SJCRH30 (cell line): ENCODE measurements around the gene FAM78A. TPM values are rescaled to one million over a fixed set of nuclear protein-coding genes. Genes with fewer than 3 reads are reported as not detected.

Source experiments
- DNase-seq, 2 experiments: peaks; one replicate each; pipeline ENCODE4 v3.0.0-alpha.2; 2015 to 2020
- H3K27ac ChIP-seq: fragments of 250-450 bp; sonication (Bioruptor Pico); 2 replicates; pipeline ENCODE4 v1.5.1; 2020; ENCODE audit warnings: mild to moderate bottlenecking, moderate library complexity
- H3K27me3 ChIP-seq: fragments of 250-450 bp; sonication (Bioruptor Pico); 2 replicates; pipeline ENCODE4 v1.5.1; 2020; ENCODE audit warnings: mild to moderate bottlenecking, moderate library complexity
- H3K36me3 ChIP-seq: fragments of 250-450 bp; sonication (Bioruptor Pico); 2 replicates; pipeline ENCODE4 v1.5.1; 2020; ENCODE audit warnings: mild to moderate bottlenecking, moderate library complexity
- H3K4me1 ChIP-seq: fragments of 250-450 bp; sonication (Bioruptor Pico); 2 replicates; pipeline ENCODE4 v1.5.1; 2020; ENCODE audit warnings: mild to moderate bottlenecking, moderate library complexity
- H3K4me3 ChIP-seq: fragments of 250-450 bp; sonication (Bioruptor Pico); 2 replicates; pipeline ENCODE4 v1.5.1; 2020; ENCODE audit warnings: mild to moderate bottlenecking, moderate library complexity
- H3K9me3 ChIP-seq: fragments of 250-450 bp; sonication (Bioruptor Pico); replicated peaks from 2 replicates; pipeline ENCODE4 v1.5.1; 2020; ENCODE audit warnings: mild to moderate bottlenecking, moderate library complexity
- total RNA-seq: library from RNA; depleted of rRNA; stranded (reverse); fragments of >200 nt; shearing (Covaris generic); gene quantifications from 2 replicates; pipeline ENCODE4 v1.2.3, GENCODE V29; 2014

The FAM78A gene
- total RNA-seq, 1 experiment from 2014 or later = 2.4 TPM

DNA sequence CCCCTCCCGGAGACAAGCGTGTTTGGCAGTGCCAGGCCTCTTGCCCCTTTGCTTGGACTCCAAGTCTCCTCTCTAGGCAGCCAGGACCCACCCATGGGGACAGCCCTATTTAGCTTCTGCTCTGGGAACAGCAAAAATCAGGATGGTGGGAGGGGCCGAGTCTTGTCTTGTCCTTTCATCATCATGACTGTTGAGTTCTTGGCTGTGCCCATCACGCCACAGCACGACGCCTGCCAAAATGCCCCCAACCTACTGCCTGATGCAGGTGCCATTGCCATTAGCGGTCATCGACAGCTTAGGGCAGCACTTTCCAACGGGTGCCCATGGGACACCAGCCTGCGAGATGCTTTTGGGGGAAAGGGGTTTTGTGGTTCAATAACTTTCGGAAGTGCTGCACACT lies 32.1 kb upstream of the FAM78A start:
- DNase-seq = no peak
- Histone ChIP-seq H3K9me3 (no peaks in the 10 kb centered on the region), H3K27me3 (no peaks in the 10 kb centered on the region; the same call in 1 of the 2 replicates), H3K36me3 (no peaks in the 10 kb centered on the region), H3K27ac (no peak overlapping the region), H3K4me1 (peaks cover 8% of the 10 kb centered on the region), H3K4me3 (no peak overlapping the region)

DNA sequence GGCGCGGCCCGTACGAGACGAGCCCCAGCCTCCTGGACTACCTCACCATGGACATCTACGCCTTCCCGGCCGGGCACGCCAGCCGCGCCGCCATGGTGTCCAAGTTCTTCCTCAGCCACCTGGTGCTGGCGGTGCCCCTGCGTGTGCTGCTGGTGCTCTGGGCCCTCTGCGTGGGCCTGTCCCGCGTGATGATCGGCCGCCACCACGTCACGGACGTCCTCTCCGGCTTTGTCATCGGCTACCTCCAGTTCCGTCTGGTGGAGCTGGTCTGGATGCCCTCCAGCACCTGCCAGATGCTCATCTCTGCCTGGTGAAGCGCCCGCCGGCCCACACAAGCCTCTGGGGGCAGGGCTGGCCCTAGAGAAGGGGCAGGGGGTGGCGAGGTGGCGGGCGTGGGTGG lies 31.7 kb upstream of the FAM78A start:
- Histone ChIP-seq H3K4me3 (no peak overlapping the region), H3K36me3 (no peaks in the 10 kb centered on the region), H3K9me3 (no peaks in the 10 kb centered on the region), H3K27me3 (no peaks in the 10 kb centered on the region; the same call in 1 of the 2 replicates), H3K4me1 (peaks cover 8% of the 10 kb centered on the region), H3K27ac (no peak overlapping the region)
- no peak for DNase-seq

GRCh38 chr9:131306397-131307004 lies 30.2 kb upstream of the FAM78A start:
- DNase-seq = no peak
- Histone ChIP-seq H3K9me3 (no peaks in the 10 kb centered on the region), H3K27ac (no peak overlapping the region), H3K4me3 (no peak overlapping the region), H3K4me1 (peaks cover 17% of the 10 kb centered on the region), H3K27me3 (no peaks in the 10 kb centered on the region), H3K36me3 (no peaks in the 10 kb centered on the region)

DNA sequence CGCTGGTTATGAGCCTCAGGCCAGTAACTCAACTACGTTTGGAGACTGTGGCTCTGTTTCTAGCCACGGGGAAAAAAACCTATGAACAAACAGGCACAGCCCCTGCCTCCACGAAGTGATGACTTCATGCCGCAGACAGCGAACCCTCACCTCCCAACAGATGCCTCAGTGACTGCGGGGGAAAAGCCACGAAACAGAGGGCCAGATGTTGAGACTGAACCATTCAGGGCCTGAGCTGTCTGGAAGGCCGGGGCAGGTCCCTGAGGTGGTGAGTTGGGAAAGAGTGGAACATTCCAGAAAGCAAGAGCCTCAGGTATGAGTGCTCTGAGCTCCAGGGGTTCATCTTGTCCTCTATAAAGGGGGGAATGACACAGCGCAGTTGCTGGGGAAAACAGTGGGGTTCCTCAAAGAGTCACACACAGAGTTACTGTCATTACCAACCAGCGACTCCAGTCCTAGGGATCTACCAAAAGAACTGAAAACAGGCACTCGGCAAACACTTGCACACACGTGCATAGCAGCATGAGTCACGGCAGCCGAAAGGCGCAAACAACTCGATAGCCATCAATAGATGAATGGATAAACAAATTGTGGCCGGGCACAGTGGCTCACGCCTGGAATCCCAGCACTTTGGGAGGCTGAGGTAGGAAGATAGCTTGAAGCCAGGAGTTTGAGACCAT lies 28.5 kb upstream of the FAM78A start:
- peaks cover 17% of the 10 kb centered on the region for H3K4me1 ChIP-seq
- no peak overlapping the region for H3K4me3 ChIP-seq
- peak; percentile 36 to 45 for DNase-seq
- no peak overlapping the region for H3K27ac ChIP-seq
- no peaks in the 10 kb centered on the region for H3K36me3 ChIP-seq
- H3K9me3 ChIP-seq = no peaks in the 10 kb centered on the region
- H3K27me3 ChIP-seq = no peaks in the 10 kb centered on the region

DNA sequence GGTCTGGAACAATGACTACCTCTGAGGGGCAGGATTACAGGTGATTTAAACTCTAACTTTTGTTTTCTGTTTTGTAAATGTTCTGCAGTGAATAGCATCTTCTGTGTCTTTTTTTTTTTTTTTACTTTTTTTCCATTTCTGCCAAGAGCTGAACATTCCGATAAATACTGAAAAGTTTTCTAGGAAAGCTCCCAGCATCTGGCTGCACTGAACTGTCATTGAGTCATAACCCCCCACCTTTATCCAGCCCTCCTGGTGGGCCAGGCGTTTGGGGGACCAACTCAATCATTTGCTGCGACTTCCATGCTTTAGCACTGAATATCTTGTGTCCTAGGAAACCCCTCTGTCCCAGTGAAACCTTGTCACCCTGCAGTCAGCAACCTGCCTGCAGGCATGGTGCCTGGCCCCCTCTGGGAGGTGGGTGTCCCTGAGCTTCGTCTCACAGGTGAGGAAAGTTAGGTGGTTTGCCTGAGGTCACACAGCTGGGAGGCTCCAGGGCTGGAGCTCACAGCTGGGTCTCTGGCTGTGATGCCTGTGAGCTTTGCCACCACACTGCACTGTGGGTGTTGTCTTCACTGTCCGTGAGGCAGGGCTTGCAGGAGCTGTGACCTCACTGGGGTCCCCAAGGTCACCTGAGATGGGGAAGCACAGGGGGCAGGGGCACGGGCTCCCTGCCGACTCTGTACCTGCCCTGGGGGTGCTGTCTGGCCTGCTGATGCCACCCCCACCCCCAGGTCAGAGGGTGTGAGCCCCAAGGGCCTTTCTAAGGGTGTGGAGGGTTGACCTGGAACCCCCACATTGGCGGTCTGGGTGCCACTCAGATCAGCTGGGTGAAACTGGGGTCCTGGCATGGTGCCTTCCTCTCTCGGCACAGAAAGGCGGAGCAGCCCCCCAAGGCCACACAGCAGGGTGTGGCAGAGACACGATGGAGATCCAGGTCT lies 27.3 kb upstream of the FAM78A start:
- Histone ChIP-seq H3K4me1 (peaks cover 18% of the 10 kb centered on the region), H3K27me3 (no peaks in the 10 kb centered on the region), H3K4me3 (no peak overlapping the region), H3K36me3 (no peaks in the 10 kb centered on the region), H3K27ac (no peak overlapping the region), H3K9me3 (no peaks in the 10 kb centered on the region)
- no peak for DNase-seq

DNA sequence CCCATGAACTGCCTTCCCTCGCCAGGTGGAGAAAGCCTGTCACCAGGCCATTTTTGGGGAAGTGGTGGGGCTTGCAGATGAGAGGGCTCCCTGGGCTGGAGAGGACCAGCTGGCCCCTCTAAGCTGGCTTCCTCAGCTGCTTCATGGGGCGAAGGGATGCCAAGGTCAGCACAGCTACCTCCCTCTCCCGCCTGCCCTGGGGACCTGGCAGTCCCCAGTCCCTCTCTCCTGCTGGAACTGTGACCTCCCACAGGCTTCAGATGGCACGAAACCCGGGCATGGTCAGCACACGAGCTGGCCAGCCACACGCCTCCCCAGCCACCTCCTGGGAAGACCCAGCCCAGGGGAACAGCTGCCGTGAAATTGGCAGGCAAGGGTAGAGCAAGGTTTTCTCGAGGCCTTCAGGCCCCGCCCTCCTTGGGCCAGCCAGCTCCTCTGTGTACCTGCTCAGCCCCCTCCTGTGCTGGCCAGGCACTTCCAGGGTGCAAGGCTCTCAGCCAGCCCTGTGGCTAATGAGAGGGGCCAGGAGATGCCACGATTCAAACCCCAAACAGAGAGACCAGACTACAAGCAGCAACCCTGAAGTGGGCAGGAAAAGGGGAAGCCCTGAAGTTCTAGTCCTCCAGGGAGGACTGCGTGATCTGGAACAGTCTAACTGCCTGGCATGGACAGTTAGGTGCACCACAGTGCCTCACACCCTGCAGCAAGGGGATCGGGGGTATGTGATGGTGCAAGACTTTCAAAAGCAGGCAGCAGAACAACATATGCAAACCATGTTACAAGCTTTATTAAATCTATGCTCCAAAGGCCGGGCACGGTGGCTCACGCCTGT lies 26.1 kb upstream of the FAM78A start:
- Histone ChIP-seq H3K9me3 (no peaks in the 10 kb centered on the region), H3K27ac (no peak overlapping the region), H3K36me3 (no peaks in the 10 kb centered on the region), H3K27me3 (no peaks in the 10 kb centered on the region), H3K4me1 (peaks cover 21% of the 10 kb centered on the region), H3K4me3 (no peak overlapping the region)
- DNase-seq = peak; percentile 61 to 75

DNA sequence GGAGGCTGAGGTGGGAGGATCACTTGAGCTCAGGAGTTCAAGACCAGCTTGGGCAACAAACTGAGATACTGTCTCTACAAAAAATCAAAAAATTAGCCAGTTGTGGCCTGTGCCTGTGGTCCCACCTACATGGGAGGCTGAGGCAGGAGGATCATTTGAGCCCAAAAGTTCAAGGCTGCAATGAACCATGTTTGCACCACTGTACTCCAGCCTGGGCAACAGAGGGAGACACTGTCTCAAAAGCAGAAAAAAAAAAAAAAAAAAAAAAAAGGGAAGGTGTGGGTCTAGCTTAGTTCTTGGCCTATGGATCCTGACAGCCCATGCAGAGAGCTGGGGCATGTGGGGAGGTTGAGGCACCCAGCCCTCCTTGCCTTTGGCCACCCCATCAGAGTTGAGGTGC lies 24.1 kb upstream of the FAM78A start:
- no peaks in the 10 kb centered on the region for H3K27me3 ChIP-seq
- H3K9me3 ChIP-seq = no peaks in the 10 kb centered on the region
- no peak overlapping the region for H3K27ac ChIP-seq
- DNase-seq = no peak
- H3K4me3 ChIP-seq = no peak overlapping the region
- H3K36me3 ChIP-seq = no peaks in the 10 kb centered on the region
- H3K4me1 ChIP-seq = peaks cover 29% of the 10 kb centered on the region

GRCh38 chr9:131299961-131300347 lies 23.6 kb upstream of the FAM78A start:
- Histone ChIP-seq H3K36me3 (no peaks in the 10 kb centered on the region), H3K27me3 (no peaks in the 10 kb centered on the region), H3K9me3 (no peaks in the 10 kb centered on the region), H3K27ac (no peak overlapping the region), H3K4me1 (peaks cover 27% of the 10 kb centered on the region), H3K4me3 (no peak overlapping the region)
- DNase-seq = no peak

GRCh38 chr9:131299346-131299960 lies 23.1 kb upstream of the FAM78A start:
- DNase-seq = no peak
- H3K27ac ChIP-seq = no peak overlapping the region
- no peaks in the 10 kb centered on the region for H3K9me3 ChIP-seq
- H3K27me3 ChIP-seq = no peaks in the 10 kb centered on the region
- H3K4me3 ChIP-seq = no peak overlapping the region
- peaks cover 22% of the 10 kb centered on the region for H3K4me1 ChIP-seq
- H3K36me3 ChIP-seq = no peaks in the 10 kb centered on the region

- Histone ChIP-seq H3K9me3 (no peaks in the 10 kb centered on the region), H3K4me1 (peaks cover 20% of the 10 kb centered on the region), H3K27me3 (no peaks in the 10 kb centered on the region), H3K27ac (no peak overlapping the region), H3K4me3 (no peak overlapping the region), H3K36me3 (no peaks in the 10 kb centered on the region)
- no peak for DNase-seq
Observed at GRCh38 chr9:131298816-131299215, 22.5 kb upstream of the FAM78A start.

DNA sequence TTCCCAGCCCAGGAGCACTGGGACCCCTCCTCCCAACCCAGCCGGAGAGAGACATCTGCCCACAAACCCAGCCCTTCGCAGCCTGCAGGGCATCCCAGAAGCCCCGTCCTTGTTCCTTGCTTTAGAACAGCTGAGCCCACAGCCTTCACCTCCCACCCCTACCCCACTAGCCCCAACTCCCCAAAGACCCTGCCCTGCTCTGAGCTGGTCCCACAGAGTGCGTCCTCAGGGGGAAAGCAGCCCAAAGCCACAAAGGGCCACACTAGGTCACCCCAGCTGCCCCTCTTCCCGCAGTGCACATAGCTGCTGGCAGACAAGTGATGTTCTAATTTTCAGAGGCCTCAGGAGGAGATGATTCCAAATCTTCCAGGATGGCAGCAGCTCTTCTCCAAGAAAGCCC lies 22.0 kb upstream of the FAM78A start:
- Histone ChIP-seq H3K36me3 (no peaks in the 10 kb centered on the region), H3K4me1 (peaks cover 20% of the 10 kb centered on the region), H3K27ac (no peak overlapping the region), H3K27me3 (no peaks in the 10 kb centered on the region), H3K4me3 (no peak overlapping the region), H3K9me3 (no peaks in the 10 kb centered on the region)
- no peak for DNase-seq

DNA sequence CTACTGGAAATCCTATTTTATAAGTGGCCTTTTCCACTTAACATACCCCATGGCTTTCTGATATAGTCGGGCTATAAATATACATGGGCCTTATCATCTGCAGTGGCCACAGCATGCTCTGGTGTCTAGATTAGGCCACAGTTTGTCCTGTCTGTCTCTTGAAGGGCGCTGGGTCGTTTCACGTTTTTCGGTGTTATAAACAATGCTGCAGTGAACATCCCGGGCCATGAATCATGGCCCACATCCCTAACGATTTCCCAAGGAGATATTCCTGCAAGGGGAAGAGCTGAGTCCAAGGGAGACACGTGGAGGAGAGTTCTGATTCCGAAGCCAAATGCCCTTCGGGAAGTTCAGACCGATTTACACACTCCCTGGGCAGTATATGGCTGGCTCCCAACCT lies 21.6 kb upstream of the FAM78A start:
- no peak for DNase-seq
- peaks cover 20% of the 10 kb centered on the region for H3K4me1 ChIP-seq

DNA sequence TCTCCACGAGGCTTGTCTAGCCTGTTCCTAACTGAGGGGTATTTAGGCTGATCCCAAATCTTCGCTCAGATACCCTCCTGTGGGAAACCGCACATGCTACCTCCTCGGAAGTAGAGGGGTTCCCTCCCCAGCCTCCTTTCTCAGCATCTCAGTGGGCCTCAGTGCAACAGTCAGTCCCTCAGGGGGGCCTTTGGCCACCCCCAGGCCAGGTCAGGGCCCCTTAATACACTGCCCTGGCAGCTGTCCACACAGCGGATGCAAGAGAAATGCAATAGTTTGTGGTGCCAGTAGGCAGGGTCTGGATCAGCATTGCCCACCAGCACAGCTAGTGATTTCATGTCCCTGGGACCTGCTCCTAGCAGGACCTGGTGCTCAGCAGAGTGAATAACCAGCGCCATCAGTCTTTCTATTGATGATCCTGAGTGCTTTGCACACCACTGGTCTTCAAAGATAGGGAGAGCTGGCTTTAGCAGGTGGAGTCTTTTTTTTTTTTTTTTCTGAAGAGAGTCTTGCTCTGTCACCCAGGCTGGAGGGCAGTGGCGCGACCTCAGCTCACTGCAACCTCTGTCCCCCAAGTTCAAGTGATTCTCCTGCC lies 20.7 kb upstream of the FAM78A start:
- Histone ChIP-seq H3K4me1 (peaks cover 12% of the 10 kb centered on the region), H3K4me3 (no peak overlapping the region), H3K36me3 (no peaks in the 10 kb centered on the region), H3K27me3 (no peaks in the 10 kb centered on the region), H3K27ac (no peak overlapping the region), H3K9me3 (no peaks in the 10 kb centered on the region)
- DNase-seq = no peak

More for the DNA sequence above, 21.6 kb upstream of the FAM78A start:
- no peak overlapping the region for H3K4me3 ChIP-seq
- H3K36me3 ChIP-seq = no peaks in the 10 kb centered on the region
- H3K27ac ChIP-seq = no peak overlapping the region
- no peaks in the 10 kb centered on the region for H3K9me3 ChIP-seq
- no peaks in the 10 kb centered on the region for H3K27me3 ChIP-seq

GRCh38 chr9:131296460-131296859 lies 20.1 kb upstream of the FAM78A start:
- no peak overlapping the region for H3K4me3 ChIP-seq
- DNase-seq = peak in 1 of 2 experiments; percentile 34
- H3K9me3 ChIP-seq = no peaks in the 10 kb centered on the region
- H3K36me3 ChIP-seq = no peaks in the 10 kb centered on the region
- peaks cover 12% of the 10 kb centered on the region for H3K4me1 ChIP-seq
- H3K27me3 ChIP-seq = no peaks in the 10 kb centered on the region
- H3K27ac ChIP-seq = no peak overlapping the region
